Measurements from ENCODE around the gene PAPOLG.
A peak's percentile ranks its signal among the peaks of the same experiment; 100 is the strongest.

PAPOLG gene

GRCh38 chr2:60756097-60757087 is at the start of gene PAPOLG:
TSS of gene PAPOLG (plus strand) at chr2:60756268. CDS start at chr2:60756479, 211 bp downstream.
- peak; percentile 55 for DNase-seq

- DNase-seq, result peak; percentile 19
Observed at GRCh38 chr2:60707750-60708371, 48.2 kb upstream of the PAPOLG start.

- no peak for DNase-seq
Observed at GRCh38 chr2:60708630-60709320, 47.3 kb upstream of the PAPOLG start.

- DNase-seq, result no peak
Observed at GRCh38 chr2:60710707-60711106, 45.4 kb upstream of the PAPOLG start.

GRCh38 chr2:60715561-60715960 is 40.5 kb upstream of the PAPOLG start:
- no peak for DNase-seq

GRCh38 chr2:60717691-60718090 is 38.4 kb upstream of the PAPOLG start:
- no peak for DNase-seq

GRCh38 chr2:60719331-60719730 is 36.7 kb upstream of the PAPOLG start:
- no peak for DNase-seq

GRCh38 chr2:60725466-60725865 is 30.6 kb upstream of the PAPOLG start:
- DNase-seq, result no peak

GRCh38 chr2:60728855-60729254 is 27.2 kb upstream of the PAPOLG start:
- no peak for DNase-seq

- no peak for DNase-seq
Observed at GRCh38 chr2:60735496-60736250, 20.4 kb upstream of the PAPOLG start.

- no peak for DNase-seq
Observed at GRCh38 chr2:60738679-60739078, 17.4 kb upstream of the PAPOLG start.

- no peak for DNase-seq
Observed at GRCh38 chr2:60739156-60739555, 16.9 kb upstream of the PAPOLG start.

- DNase-seq, result no peak
Observed at GRCh38 chr2:60741576-60741975, 14.5 kb upstream of the PAPOLG start.

- DNase-seq, result no peak
Observed at GRCh38 chr2:60742419-60742818, 13.6 kb upstream of the PAPOLG start.

GRCh38 chr2:60745330-60745729 is 10.7 kb upstream of the PAPOLG start:
- no peak for DNase-seq

GRCh38 chr2:60745761-60746160 is 10.3 kb upstream of the PAPOLG start:
- DNase-seq, result peak; percentile 3

GRCh38 chr2:60746318-60746717 is 9.8 kb upstream of the PAPOLG start:
- DNase-seq, result no peak

GRCh38 chr2:60759654-60760053 is 3.6 kb downstream of the PAPOLG start:
- no peak for DNase-seq

GRCh38 chr2:60764736-60765534 is 8.9 kb downstream of the PAPOLG start:
- DNase-seq, result no peak

- no peak for DNase-seq
Observed at GRCh38 chr2:60766283-60766682, 10.2 kb downstream of the PAPOLG start.

- no peak for DNase-seq
Observed at GRCh38 chr2:60771508-60771907, 15.4 kb downstream of the PAPOLG start.

Measured in GF-D8 (cell line).